GM21786 (cell line): ENCODE measurements around the gene UCMA.
"Not testable (repeated sequence)": the region's sequence is repeated elsewhere in the genome, so short reads cannot be mapped to it uniquely, and the experiment has no call there.

Experiments used
- ATAC-seq: cut with Tn5 transposase; IDR thresholded peaks from one replicate; pipeline ENCODE4 v1.9.1; 2021; ENCODE audit not compliant: unreplicated experiment

Gene UCMA

GRCh38 chr10:13234736-13235135, 562 bp upstream of the UCMA start:
- not testable (repeated sequence) for ATAC-seq

GRCh38 chr10:13233358-13233757, 816 bp downstream of the UCMA start:
- no peak for ATAC-seq

DNA sequence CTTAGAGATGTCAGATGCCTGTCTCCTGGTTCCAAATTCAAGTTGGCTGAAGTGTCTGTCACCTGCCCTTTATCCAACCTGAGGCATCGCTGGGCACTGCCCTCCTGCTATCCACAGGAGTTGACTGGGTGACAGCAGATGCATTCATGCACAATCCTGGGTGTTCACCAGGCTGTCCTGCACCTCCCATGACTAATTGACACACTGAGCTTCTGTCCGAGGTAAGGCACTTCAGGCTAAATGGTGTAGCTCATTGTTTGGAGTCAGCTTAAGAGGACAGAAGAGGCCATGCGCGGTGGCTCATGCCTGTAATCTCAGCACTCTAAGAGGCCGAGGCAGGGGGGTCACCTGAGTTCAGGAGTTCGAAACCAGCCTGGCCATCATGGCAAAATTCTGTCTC, 2.4 kb downstream of the UCMA start:
- ATAC-seq, result no peak

DNA sequence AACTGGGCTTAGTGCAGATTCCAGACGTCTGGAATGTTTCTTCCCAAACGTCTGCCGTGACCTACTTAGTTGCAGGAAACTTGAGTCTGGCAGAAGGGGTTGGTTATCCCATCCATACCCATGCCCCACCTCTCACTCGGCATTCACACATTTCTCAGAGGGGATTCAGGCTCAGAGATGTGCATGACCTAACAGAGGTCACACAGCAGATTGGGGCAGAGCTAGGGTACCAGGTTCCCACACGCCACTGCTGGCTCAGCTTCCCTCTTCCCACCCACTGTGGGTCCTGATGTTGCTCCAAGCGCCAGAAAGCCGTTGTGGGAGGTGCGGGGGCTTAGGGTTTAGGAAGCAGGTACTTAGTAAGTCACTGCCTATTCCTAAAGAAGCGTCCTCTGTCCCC, 3.0 kb downstream of the UCMA start:
- no peak for ATAC-seq

DNA sequence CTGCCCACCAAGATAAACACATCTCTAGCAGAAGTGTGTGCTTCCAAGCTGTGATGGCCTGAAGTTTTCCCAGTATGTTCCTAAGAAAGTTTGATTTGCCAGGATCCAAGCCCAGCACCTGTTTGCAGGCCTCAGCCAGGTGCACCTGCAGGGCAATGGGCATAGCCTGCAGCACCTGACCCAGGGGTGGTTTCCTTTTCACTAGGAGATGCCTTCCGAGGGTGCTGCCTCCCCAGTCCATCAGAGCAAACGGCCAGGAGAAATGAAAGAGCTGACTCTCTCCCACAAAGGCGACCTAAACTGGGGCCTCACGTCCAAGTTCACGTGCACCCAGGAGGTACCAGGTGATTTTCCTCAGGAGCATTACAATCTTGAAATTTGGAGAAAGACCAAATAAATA, 7.1 kb downstream of the UCMA start:
- no peak for ATAC-seq

DNA sequence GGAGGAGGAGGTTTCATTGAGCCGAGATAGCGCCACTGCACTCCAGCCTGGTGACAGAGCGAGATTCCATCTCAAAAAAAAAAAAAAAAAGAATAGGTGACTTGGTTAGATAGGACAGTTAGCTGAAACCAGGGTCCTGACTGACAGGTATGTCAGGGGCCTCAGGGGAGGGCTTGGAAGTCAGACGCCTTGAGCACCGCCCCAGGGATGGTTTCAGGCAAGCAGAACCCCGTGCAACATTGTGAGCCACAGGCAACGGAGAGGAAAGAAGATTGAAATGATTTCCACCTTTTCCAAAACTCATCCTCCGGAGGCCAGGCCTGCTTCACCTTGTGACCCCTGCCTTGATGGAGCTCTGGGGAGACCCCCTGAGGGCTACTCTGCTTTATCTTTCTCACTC, 8.6 kb downstream of the UCMA start:
- ATAC-seq, result no peak

GRCh38 chr10:13224210-13224995, 9.8 kb downstream of the UCMA start:
- ATAC-seq, result no peak

- ATAC-seq, result no peak
Measured at GRCh38 chr10:13223241-13223640, 10.9 kb downstream of the UCMA start.

DNA sequence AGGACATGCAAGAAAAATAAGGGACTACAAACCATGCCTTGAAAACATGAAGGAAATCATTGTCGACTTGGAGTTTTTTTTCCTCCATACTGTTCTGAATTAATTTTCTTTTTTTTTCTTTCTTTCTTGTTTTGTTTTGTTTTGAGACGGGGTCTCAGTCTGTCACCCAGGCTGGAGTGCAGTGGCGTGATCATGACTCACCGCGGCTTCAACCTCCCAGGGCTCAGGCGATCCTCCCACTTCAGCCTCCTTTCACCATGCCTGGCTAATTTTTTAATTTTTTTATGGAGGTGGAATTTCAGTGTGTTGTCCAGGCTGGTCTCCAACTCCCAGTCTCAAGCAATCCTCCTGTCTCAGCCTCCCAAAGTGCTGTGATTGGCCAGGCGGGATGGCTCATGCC, 11.6 kb downstream of the UCMA start:
- no peak for ATAC-seq

- no peak for ATAC-seq
Measured at GRCh38 chr10:13222151-13222550, 12.0 kb downstream of the UCMA start.

GRCh38 chr10:13221572-13221971, 12.6 kb downstream of the UCMA start:
- ATAC-seq, result no peak

DNA sequence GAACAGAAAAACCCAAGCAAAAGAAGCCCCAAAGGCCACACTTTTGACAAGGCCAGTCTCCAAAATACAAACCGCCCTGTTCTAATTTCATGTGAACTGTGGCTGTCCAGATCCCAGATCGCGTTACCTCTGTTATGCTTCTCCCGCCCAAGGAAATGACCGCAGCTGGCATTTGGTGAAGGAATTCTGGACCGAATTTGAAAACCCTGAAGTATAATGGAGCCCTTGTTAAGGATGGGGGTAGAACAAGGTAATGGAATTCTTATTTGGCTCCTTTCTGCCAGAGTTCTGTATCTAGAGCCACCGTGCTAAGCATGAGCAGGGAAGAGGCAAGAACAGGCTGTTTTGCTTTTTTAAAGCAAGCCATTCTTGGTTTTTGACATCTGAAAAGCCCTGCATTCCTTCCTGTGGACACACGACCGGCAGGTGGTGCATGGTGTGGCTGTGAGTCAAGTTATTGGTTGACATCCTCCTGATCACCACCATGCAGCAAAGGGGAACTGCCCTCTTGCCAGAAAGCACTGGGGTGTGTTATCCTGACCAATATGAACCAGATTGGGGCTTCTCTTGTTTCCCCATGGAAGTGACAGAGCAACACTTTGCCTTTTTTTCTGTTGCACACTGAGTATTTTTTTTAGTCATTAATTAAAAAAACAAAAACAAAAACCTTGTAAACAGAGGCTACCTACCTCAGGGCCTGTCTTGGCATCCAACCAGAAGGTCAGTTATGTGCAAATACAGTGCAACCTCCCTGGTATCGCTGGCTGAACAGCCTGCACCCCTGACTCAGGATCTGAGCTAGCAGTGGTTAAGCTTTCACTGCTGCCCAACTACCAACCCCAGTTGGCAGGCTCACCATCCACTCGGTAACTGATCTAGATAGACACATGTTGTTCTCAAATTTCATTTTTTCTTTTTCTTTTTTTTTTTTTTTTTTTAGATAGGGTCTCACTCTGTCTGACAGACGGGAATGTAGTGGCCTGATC, 14.2 kb downstream of the UCMA start:
- ATAC-seq, result peak; percentile 75

GRCh38 chr10:13218878-13219277, 15.3 kb downstream of the UCMA start:
- ATAC-seq, result no peak

GRCh38 chr10:13213163-13213562, 21.0 kb downstream of the UCMA start:
- ATAC-seq, result no peak

- ATAC-seq, result no peak
Measured at GRCh38 chr10:13206546-13207443, 27.4 kb downstream of the UCMA start.

DNA sequence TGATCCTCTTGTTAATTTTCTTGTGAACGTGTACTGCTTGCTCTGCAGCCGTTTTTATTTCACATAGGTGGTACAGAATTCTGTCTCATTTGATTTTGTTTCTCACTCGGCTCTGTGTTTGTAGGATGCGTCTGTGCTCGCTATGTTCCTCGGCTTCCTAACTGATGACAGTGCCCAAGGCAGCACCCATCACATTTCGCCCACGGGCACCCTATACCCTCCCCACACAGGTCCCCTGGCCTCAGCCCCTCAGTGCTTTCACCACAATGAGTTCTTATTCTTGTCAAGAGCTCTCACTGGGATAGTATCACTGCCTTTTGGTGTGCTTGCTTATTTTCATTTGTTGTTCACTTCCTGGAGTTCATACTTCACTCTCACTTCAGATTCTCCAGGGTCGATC, 28.1 kb downstream of the UCMA start:
- ATAC-seq, result no peak

- no peak for ATAC-seq
Measured at GRCh38 chr10:13201132-13201531, 33.0 kb downstream of the UCMA start.

DNA sequence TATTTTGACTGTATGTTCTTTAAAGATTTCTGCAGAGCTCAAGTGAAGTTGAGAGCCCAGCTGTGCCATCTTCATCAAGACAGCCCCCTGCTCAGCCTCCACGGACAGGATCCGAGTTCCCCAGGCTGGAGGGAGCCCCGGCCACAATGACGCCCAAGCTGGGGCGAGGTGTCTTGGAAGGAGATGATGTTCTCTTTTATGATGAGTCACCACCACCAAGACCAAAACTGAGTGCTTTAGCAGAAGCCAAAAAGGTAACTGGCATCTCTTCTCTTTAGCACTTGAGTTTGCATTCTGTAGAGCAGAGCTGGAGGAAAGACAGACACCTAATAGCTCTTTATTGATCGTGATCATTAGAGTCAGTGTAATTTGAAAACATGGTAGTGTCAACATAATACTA, 39.2 kb downstream of the UCMA start:
- no peak for ATAC-seq

DNA sequence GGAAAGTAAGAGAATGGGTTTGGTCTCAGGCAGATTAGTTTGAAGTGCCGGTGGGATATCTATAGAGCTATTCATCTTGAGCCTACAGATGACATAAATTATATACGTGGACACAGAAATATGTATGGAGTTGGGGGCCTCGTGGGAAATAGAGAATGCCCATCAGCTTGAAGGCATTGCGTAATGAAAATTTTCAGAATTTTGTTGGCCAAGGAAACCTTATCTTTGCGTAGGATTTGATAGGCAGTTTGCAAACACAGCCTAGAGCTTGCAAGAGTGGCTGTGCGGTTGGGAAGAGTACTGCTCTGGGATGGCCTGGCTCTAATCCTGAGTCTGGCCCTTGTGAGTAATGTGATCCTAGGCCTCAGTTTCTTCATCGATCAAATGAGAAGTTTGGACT, 40.5 kb downstream of the UCMA start:
- no peak for ATAC-seq

GRCh38 chr10:13191362-13191761, 42.8 kb downstream of the UCMA start:
- no peak for ATAC-seq

GRCh38 chr10:13190816-13191215, 43.4 kb downstream of the UCMA start:
- ATAC-seq, result no peak
